Measurements from ENCODE around the gene CACNA1G.

The CACNA1G gene

GRCh38 chr17:50575581-50576210, 15.2 kb downstream of the CACNA1G start:
- H4K20me1 ChIP-seq: peaks cover 0 to 6% (median 0%) of the 10 kb centered on the region in 11 experiments; a peak in 2 of 22 replicates
- H3K27ac ChIP-seq: no peak overlapping the region
- no peak for TF ChIP-seq Cebpa-rat (IDR thresholded peaks at IDR 0.05)
- H3K4me1 ChIP-seq: no peaks in the 10 kb centered on the region
- H3K9ac ChIP-seq: no peak overlapping the region
- no peaks in the 10 kb centered on the region for H3K36me3 ChIP-seq
- no peak overlapping the region for H3K4me3 ChIP-seq
- no peak overlapping the region for H3K4me2 ChIP-seq
- H3K27me3 ChIP-seq: no peaks in the 10 kb centered on the region
- H3K9me3 ChIP-seq (replicated peaks in 1 of 11): no peaks in the 10 kb centered on the region

DNA sequence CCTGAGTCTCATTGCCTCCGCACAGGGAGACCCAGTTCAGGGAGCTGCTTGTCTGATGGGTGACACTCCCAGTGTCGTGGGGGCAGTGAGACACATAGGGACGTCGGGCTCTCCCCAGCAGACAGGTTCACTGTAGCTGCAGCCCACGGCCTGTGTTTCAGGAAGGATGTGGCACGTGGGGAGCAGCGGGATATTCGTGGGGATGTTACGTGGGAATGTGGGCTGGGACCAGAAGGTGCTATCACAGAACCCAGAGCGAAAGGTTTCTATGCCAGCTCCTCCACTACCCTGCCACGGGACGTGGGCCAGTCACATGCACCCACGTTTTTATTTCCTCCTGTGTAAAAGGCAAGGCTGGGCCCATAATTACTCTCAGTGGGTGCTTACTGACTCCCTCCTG, 16.3 kb downstream of the CACNA1G start:
- no peaks in the 10 kb centered on the region for H3K36me3 ChIP-seq
- no peaks in the 10 kb centered on the region for H3K4me1 ChIP-seq
- no peak for TF ChIP-seq Cebpa-rat (IDR thresholded peaks at IDR 0.05)
- H4K20me1 ChIP-seq: peaks cover 0 to 6% (median 0%) of the 10 kb centered on the region in 11 experiments; a peak in 2 of 22 replicates
- H3K27ac ChIP-seq: no peak overlapping the region
- no peak overlapping the region for H3K4me3 ChIP-seq
- H3K4me2 ChIP-seq: no peak overlapping the region
- no peak overlapping the region for H3K9ac ChIP-seq
- no peaks in the 10 kb centered on the region for H3K27me3 ChIP-seq
- H3K9me3 ChIP-seq (replicated peaks in 1 of 11): no peaks in the 10 kb centered on the region

- Histone ChIP-seq H3K27me3 (no peaks in the 10 kb centered on the region), H3K9me3 (replicated peaks in 1 of 11) (no peaks in the 10 kb centered on the region), H3K36me3 (no peaks in the 10 kb centered on the region), H4K20me1 (peaks cover 0 to 6% (median 0%) of the 10 kb centered on the region in 11 experiments; a peak in 2 of 22 replicates), H3K27ac (no peak overlapping the region), H3K4me3 (no peak overlapping the region), H3K4me2 (no peak overlapping the region), H3K9ac (no peak overlapping the region), H3K4me1 (no peaks in the 10 kb centered on the region)
- TF ChIP-seq Cebpa-rat (IDR thresholded peaks at IDR 0.05): no peak
Observed at GRCh38 chr17:50577451-50577954, 17.0 kb downstream of the CACNA1G start.

- Histone ChIP-seq H3K4me3 (no peak overlapping the region), H3K36me3 (no peaks in the 10 kb centered on the region), H3K4me1 (no peaks in the 10 kb centered on the region), H3K9ac (no peak overlapping the region), H4K20me1 (peaks cover 0 to 6% (median 0%) of the 10 kb centered on the region in 11 experiments; a peak in 2 of 22 replicates), H3K27me3 (no peaks in the 10 kb centered on the region), H3K9me3 (replicated peaks in 1 of 11) (no peaks in the 10 kb centered on the region), H3K27ac (no peak overlapping the region), H3K4me2 (no peak overlapping the region)
- TF ChIP-seq Cebpa-rat (IDR thresholded peaks at IDR 0.05): no peak
Observed at GRCh38 chr17:50578173-50578572, 17.7 kb downstream of the CACNA1G start.

DNA sequence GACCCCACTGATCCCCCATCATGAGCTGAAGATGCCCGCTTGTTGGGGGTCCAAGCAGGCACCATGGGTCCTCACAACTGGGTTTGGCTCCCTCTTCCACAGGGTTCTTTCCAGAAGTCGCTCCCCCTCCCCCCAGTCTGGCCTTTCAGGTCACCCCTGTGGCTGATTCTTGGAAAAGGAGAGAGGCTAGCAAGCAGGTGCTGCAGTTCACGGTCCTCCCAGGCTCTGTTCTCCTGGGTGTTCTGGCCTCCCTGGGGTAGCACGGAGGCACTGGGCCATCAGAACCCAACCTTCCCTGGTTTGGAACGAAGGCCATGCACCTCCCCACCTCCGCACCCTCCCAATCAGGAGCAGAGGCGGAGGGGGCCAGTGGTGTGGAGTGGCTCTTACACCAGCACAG, 18.9 kb downstream of the CACNA1G start:
- no peaks in the 10 kb centered on the region for H3K27me3 ChIP-seq
- H3K4me1 ChIP-seq: no peaks in the 10 kb centered on the region
- no peak overlapping the region for H3K4me3 ChIP-seq

DNA sequence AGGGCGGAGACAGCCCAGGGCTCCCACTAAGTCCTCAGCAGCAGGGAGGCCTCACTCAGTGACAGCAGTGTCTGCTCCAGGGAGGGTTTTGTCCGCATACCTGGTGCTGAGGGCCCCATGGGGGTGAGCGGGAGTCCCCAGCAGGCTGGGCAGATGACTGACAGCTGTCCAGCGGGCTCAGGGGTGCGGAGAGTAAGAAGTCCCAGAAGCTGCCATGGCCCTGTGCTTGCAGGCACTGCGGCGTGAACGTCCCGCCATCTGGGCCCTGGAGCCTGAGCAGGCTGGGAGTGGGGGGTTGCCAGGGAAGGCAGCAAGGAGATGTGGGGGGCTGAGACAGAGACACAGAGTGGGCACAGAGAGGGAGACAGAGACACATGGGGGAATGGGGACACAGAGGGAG, 20.1 kb downstream of the CACNA1G start:
- no peak for TF ChIP-seq Cebpa-rat (IDR thresholded peaks at IDR 0.05)

More for the DNA sequence above, 18.9 kb downstream of the CACNA1G start:
- Histone ChIP-seq H3K9ac (no peak overlapping the region), H3K9me3 (replicated peaks in 1 of 11) (no peaks in the 10 kb centered on the region), H3K36me3 (no peaks in the 10 kb centered on the region), H3K27ac (no peak overlapping the region), H3K4me2 (no peak overlapping the region), H4K20me1 (peaks cover 0 to 6% (median 0%) of the 10 kb centered on the region in 11 experiments; a peak in 2 of 22 replicates)
- no peak for TF ChIP-seq Cebpa-rat (IDR thresholded peaks at IDR 0.05)

DNA sequence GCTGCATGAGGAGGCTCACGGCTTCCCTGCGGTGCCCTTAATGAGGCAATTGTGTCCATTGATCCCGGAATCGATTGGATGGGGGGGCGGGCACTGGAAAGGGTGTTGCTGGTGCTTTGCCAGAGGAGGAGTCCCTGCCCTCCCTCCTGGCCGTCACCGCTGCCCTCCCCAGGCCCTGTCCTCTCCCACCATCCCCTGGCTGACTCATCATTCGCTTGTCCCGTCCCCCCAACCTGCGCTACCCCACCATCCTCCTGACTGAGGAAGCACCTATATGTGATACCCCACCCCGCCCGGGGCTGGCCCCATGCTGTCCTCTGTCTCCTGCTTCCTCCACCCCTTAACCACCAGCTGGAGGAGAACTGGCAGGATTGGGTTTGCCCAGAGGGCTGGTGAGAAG, 20.8 kb downstream of the CACNA1G start:
- Histone ChIP-seq H3K9me3 (replicated peaks in 1 of 11) (no peaks in the 10 kb centered on the region), H4K20me1 (peaks cover 0 to 3% (median 0%) of the 10 kb centered on the region in 11 experiments; a peak in 2 of 22 replicates), H3K36me3 (no peaks in the 10 kb centered on the region), H3K4me1 (peaks cover 0 to 4% (median 0%) of the 10 kb centered on the region in 10 experiments; a peak in 4 of 20 replicates), H3K4me3 (no peak overlapping the region), H3K27ac (no peak overlapping the region), H3K9ac (no peak overlapping the region), H3K4me2 (no peak overlapping the region), H3K27me3 (no peaks in the 10 kb centered on the region)
- no peak for TF ChIP-seq Cebpa-rat (IDR thresholded peaks at IDR 0.05)

More for the DNA sequence above, 20.1 kb downstream of the CACNA1G start:
- Histone ChIP-seq H3K4me1 (no peaks in the 10 kb centered on the region), H3K9me3 (replicated peaks in 1 of 11) (no peaks in the 10 kb centered on the region), H3K4me3 (no peak overlapping the region), H4K20me1 (peaks cover 0 to 6% (median 0%) of the 10 kb centered on the region in 11 experiments; a peak in 2 of 22 replicates), H3K36me3 (no peaks in the 10 kb centered on the region), H3K27me3 (no peaks in the 10 kb centered on the region), H3K9ac (no peak overlapping the region), H3K4me2 (no peak overlapping the region), H3K27ac (no peak overlapping the region)

DNA sequence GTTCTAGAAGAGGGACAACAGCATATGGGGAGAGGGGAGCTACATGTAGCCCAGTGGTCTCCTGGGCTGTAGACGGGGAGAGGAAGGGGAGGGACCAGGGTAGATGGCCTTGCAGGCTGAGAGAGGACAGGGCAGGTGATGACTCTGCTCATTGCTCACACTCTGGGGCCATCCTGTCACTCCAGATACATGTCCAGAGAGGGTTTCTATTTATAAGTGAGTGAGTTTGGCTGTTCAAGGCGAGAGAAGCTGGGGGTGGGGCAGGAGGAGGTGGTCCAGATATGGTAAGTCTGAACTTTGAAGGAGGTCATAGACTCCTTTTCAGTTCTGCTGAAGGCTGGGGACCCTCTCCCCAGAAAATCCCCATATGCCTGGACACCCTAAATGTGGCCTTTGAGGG, 22.2 kb downstream of the CACNA1G start:
- Histone ChIP-seq H4K20me1 (no peaks in the 10 kb centered on the region; a peak in 3 of 22 replicates), H3K27ac (no peak overlapping the region), H3K4me3 (no peak overlapping the region), H3K4me2 (no peak overlapping the region), H3K27me3 (no peaks in the 10 kb centered on the region), H3K9me3 (replicated peaks in 1 of 11) (no peaks in the 10 kb centered on the region), H3K9ac (no peak overlapping the region), H3K4me1 (peaks cover 0 to 18% (median 10%) of the 10 kb centered on the region in 10 experiments; a peak in 13 of 20 replicates), H3K36me3 (no peaks in the 10 kb centered on the region)
- TF ChIP-seq Cebpa-rat (IDR thresholded peaks at IDR 0.05): no peak

DNA sequence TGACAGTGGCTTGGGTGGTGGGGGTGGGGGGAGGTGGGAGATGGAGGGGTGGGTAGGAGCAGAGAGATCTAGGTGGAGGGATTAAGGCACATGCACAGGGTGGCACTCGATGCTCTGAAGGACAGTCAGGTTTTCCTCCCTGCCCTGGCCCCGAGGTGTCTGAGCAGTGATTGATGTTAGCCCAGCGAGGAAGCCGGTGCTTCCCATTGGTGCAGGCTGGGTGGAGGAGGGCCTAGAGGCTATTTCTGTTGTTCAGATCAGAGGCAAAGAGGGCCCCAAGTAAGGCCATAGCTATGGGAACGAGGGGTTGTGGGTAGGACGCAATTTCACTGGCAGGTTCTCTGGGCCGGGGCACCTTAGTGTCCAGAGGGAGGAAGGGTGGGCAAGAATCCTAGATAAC, 23.1 kb downstream of the CACNA1G start:
- Histone ChIP-seq H4K20me1 (no peaks in the 10 kb centered on the region; a peak in 3 of 22 replicates), H3K9ac (no peak overlapping the region), H3K9me3 (replicated peaks in 1 of 11) (no peaks in the 10 kb centered on the region), H3K4me1 (peaks cover 0 to 19% (median 10%) of the 10 kb centered on the region in 10 experiments; a peak in 13 of 20 replicates), H3K27me3 (no peaks in the 10 kb centered on the region), H3K4me2 (no peak overlapping the region), H3K36me3 (no peaks in the 10 kb centered on the region), H3K4me3 (no peak overlapping the region), H3K27ac (no peak overlapping the region)
- TF ChIP-seq Cebpa-rat (IDR thresholded peaks at IDR 0.05): no peak

DNA sequence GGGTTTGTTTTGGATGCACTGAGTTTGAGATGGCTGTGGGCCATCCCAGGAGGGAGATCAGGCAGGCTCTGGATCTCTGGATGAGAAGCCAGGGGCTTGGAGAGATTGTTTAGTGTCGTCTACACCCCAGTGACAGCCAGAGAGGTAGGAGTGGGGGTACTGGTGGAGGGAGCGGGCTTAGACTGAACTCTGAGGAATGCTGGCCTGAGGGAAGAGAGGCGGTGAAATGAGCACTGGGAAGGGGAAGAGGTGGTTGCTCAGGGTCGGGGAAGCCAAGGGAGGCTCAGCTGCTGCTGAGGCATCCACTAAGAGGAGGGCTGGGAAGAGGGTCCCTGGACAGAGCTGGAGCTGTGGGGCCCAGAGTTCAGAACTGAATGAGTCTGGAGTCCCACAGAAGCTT, 23.6 kb downstream of the CACNA1G start:
- Histone ChIP-seq H3K4me3 (no peak overlapping the region), H3K27me3 (no peaks in the 10 kb centered on the region), H3K9ac (no peak overlapping the region), H3K27ac (no peak overlapping the region), H3K4me2 (no peak overlapping the region), H3K36me3 (no peaks in the 10 kb centered on the region), H3K4me1 (peaks cover 0 to 19% (median 10%) of the 10 kb centered on the region in 10 experiments; a peak in 13 of 20 replicates), H3K9me3 (replicated peaks in 1 of 11) (no peaks in the 10 kb centered on the region), H4K20me1 (no peaks in the 10 kb centered on the region; a peak in 3 of 22 replicates)
- TF ChIP-seq Cebpa-rat (IDR thresholded peaks at IDR 0.05): no peak

All from BLaER1 treated with 17β-estradiol and CSF1 and Interleukin-3, amounts not matched to agents 10 nM and 100 nM (cell line).